T-helper 9 cell (primary cell): ENCODE data around the gene BEST2.
A peak's percentile ranks its signal among the peaks of the same experiment; 100 is the strongest.

Source experiments
- DNase-seq: peaks from one replicate; pipeline ENCODE4 v3.0.0-alpha.2; 2020

Gene BEST2

GRCh38 chr19:12731337-12731736, 20.3 kb upstream of the BEST2 start:
- no peak for DNase-seq

GRCh38 chr19:12733369-12734214, 18.0 kb upstream of the BEST2 start:
- DNase-seq = no peak

GRCh38 chr19:12736995-12737834, 14.4 kb upstream of the BEST2 start, which contains the start of gene GET3:
GET3 (plus strand) TSS chr19:12737497; CDS start chr19:12737506, 9 bp downstream.
- peak; percentile 70 for DNase-seq

GRCh38 chr19:12737835-12738351, 13.7 kb upstream of the BEST2 start:
- no peak for DNase-seq

- DNase-seq = no peak
Measured at GRCh38 chr19:12745166-12745897, 6.3 kb upstream of the BEST2 start.

- DNase-seq = no peak
Measured at GRCh38 chr19:12748489-12748888, 3.1 kb upstream of the BEST2 start.

GRCh38 chr19:12749938-12750521, 1.6 kb upstream of the BEST2 start:
- DNase-seq = no peak

- no peak for DNase-seq
Measured at GRCh38 chr19:12750851-12751250, 740 bp upstream of the BEST2 start.

- DNase-seq = no peak
Measured at GRCh38 chr19:12752056-12752781, 628 bp downstream of the BEST2 start.

- no peak for DNase-seq
Measured at GRCh38 chr19:12754465-12755196, 3.0 kb downstream of the BEST2 start.

- no peak for DNase-seq
Measured at GRCh38 chr19:12756150-12756883, 4.7 kb downstream of the BEST2 start.

GRCh38 chr19:12757544-12758274, 6.1 kb downstream of the BEST2 start:
- peak; percentile 60 for DNase-seq

- no peak for DNase-seq
Measured at GRCh38 chr19:12759686-12760085, 8.1 kb downstream of the BEST2 start.

- DNase-seq = no peak
Measured at GRCh38 chr19:12763100-12763499, 11.5 kb downstream of the BEST2 start.

GRCh38 chr19:12764698-12765097, 13.1 kb downstream of the BEST2 start:
- no peak for DNase-seq

- no peak for DNase-seq
Measured at GRCh38 chr19:12766051-12766521, 14.5 kb downstream of the BEST2 start.

GRCh38 chr19:12767150-12767549, 15.6 kb downstream of the BEST2 start:
- no peak for DNase-seq

GRCh38 chr19:12767666-12768065, 16.1 kb downstream of the BEST2 start:
- no peak for DNase-seq

- peak; percentile 51 for DNase-seq
Measured at GRCh38 chr19:12769689-12770088, 18.1 kb downstream of the BEST2 start.
